Fibroblast of lung (primary cell): ENCODE results near the gene WNT7B.

ENCODE experiments used
- EZH2 ChIP-seq: IDR thresholded peaks from 2 replicates; pipeline ENCODE4 v1.5.1; 2012; ENCODE audit warnings: low read length, control low read depth, mild to moderate bottlenecking; ENCODE audit errors: missing control alignments
- TF ChIP-seq, protein P1 (sequence below), 2 donors: IDR thresholded peaks in 1 of 2; conservative IDR thresholded peaks in 1 of 2; 1 replicate in 1 of 2; 2 replicates in 1 of 2; pipeline ENCODE4 v1.5.1; 2011 to 2012; ENCODE audit warnings: low read length in 2 of 2, control low read depth in 1 of 2, inconsistent platforms in 1 of 2, low read depth in 1 of 2, mild to moderate bottlenecking in 1 of 2

DNA sequence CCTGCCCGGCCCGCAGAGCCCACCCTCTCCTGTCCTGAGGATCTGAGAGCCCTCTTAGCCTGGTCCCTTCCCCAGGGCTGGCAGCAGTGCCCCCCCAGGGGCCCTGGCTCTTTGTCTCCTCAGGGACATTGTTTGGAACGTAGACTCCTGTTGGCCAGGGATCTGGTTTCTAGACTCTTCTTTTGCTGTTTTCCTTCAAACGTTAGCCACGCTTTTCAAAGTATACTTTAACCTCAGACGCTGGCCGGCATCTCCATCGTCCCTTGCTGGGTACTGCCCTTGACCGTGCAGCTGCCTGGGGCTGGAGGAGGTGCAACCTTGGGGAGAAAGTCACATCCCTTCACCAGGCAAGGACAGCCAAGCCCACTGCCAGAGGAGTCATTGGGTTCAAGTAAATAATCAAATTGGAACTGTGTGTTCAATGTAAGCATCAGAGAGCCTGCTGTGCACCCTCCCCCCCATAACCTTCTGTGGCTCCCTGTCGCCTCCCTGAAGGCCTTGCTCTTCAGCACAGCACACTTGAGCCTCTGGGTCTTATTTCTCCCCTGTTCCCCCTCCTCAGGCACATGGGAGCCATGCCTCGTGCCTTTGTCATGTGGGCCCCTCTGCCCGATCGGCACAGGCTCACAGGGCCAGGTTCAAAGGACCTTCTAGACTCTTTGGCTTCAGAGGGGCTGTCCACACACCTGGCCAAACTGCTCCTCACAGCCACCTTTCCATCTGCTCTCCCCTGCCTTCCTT, 21.8 kb upstream of the WNT7B start:
- no peak for TF ChIP-seq EZH2
- TF ChIP-seq, protein P1, sequence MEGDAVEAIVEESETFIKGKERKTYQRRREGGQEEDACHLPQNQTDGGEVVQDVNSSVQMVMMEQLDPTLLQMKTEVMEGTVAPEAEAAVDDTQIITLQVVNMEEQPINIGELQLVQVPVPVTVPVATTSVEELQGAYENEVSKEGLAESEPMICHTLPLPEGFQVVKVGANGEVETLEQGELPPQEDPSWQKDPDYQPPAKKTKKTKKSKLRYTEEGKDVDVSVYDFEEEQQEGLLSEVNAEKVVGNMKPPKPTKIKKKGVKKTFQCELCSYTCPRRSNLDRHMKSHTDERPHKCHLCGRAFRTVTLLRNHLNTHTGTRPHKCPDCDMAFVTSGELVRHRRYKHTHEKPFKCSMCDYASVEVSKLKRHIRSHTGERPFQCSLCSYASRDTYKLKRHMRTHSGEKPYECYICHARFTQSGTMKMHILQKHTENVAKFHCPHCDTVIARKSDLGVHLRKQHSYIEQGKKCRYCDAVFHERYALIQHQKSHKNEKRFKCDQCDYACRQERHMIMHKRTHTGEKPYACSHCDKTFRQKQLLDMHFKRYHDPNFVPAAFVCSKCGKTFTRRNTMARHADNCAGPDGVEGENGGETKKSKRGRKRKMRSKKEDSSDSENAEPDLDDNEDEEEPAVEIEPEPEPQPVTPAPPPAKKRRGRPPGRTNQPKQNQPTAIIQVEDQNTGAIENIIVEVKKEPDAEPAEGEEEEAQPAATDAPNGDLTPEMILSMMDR (conservative IDR thresholded peaks at IDR 0.05 in 1 of 2, IDR thresholded peaks at IDR 0.05 in 1 of 2; ENCODE audit: low read depth in 1 of 2, low read length in 2 of 2): no peak
